ENCODE measurements around the gene VPS45.
"Not testable (repeated sequence)": the region's sequence is repeated elsewhere in the genome, so short reads cannot be mapped to it uniquely, and the experiment has no call there.

Gene VPS45

DNA sequence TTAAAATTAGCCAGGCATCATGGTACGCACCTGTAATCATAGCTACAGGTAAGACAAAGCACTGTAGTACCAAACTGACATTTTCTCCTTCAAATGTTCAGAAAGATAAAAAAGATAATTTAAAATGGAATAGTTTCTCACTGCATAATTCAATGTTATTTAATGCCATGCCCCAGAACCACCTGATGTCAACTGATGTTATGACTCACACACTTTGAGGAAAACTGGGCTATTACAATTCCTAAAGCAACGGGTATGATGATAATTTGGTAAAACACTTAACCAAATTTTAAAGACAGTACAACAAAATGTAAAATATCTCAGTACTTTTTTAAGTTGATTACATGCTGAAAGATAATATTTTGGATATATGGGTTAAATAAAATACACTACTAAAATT is 59.2 kb downstream of the VPS45 start:
- FAIRE-seq (no peak), DNase-seq (ENCODE audit: insufficient read length, low spot score) (no peak)

DNA sequence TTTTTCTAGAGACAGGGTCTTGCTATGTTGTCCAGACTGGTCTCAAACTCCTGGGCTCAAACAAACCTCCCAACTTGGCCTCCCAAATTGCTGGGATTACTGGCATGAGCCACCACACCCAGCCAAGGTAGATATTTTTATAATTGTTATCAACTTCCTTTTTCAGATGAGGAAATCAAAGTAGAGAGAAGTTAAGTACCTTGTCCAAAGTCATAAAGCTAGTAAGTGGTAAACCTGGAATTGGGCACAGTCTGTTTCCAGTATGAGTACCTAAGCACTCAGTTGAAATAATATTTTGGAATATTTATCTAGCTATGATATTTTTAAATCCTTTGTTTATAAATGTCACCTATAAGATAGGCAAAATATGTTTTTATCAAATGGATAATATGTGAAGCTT is 59.9 kb downstream of the VPS45 start:
- DNase-seq (ENCODE audit: insufficient read length, low spot score) (no peak), FAIRE-seq (no peak)

DNA sequence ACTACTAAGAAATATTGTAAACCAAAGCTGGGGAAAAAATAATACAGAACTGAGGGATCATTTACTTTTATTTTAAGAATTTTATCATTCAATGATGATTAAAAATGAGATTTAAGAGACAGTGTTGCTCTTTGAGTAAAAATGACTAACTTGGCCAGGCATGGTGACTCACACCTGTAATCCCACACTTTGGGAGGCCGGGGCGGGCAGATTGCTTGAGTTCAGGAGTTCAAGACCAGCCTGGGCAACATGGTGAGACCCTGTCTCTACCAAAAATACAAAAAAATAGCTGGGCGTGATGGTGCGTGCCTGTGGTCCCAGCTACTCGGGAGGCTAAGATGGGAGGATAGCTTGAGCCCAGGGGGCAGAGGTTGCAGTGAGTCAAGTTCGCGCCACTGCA is 60.3 kb downstream of the VPS45 start:
- FAIRE-seq = no peak

DNA sequence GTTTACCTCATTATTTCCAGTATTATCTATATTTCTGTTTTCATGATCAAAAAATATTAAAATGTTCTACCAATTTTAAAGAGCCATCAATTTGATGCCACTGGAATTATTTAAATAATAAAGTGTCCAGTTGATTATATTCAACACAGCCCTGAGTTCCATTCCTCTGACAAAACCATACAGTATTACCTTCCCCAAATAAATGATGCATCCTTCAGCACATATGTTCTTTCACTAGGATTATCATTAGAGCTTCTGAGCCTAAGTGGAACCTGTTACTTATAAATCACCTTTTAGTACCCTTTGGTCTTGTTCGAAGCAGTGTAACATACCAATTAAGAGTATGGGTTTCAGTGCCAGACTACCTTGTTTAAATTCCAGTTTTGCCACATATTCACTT is 64.8 kb downstream of the VPS45 start:
- no peak for DNase-seq (ENCODE audit: insufficient read length, low spot score)
- FAIRE-seq = peak; percentile 18

More for the DNA sequence above, 60.3 kb downstream of the VPS45 start:
- no peak for DNase-seq (ENCODE audit: insufficient read length, low spot score)

DNA sequence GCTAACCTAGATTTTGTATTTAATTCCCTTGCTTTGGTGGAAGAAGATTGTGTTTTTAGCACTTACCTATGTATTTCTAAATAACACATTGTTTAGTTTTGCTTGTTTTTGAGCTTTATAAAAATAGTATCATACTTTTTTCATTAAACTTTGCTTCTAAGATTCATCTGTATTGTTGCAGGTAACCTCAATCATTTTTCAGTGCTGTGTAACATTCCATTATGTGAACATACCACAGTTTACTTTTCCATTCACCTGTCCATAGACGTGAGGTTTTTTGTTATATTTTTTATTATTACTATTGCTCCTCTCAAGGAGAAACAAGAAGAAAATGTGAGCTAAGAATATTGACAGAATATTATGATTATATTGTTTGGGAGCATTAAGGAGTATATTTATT is 67.0 kb downstream of the VPS45 start:
- FAIRE-seq = no peak

DNA sequence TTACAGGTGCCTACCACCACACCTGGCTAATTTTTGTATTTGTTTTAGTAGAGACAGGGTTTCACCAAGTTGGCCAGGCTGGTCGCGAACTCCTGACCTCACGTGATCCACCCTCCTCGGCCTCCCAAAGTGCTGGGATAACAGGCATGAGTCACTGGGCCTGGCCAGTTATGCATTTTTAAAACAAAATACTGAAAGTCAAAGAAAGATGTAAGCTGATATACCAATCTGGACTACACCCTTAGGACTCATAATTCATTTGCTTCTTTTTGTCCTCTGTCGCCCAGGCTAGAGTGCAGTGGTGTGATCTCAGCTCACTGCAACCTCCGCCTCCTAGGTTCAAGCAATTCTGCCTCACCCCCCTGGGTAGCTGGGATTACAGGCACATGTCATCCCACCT is 67.8 kb downstream of the VPS45 start:
- not testable (repeated sequence) for FAIRE-seq; DNase-seq (ENCODE audit: insufficient read length, low spot score)

More for the DNA sequence above, 67.0 kb downstream of the VPS45 start:
- no peak for DNase-seq (ENCODE audit: insufficient read length, low spot score)

DNA sequence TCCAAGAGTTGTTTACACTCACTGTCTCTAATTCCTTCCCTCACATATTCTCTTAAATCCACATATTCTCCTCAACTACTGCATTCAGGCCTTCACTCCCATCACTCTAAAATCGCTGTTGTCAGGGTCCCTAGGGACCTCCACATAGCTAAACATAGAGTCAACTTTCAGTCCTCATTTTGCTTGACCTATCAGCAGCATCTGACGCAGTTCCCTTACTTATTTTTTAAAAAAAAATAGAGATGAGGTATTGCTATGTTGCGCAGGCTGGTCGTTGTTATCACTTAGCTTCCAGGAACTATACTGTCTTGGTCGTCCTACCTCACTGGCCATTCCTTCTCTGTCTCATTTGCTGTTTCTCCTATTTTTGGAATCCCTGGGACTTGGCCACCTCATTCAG is 70.5 kb downstream of the VPS45 start:
- DNase-seq (ENCODE audit: insufficient read length, low spot score) (no peak), FAIRE-seq (no peak)

DNA sequence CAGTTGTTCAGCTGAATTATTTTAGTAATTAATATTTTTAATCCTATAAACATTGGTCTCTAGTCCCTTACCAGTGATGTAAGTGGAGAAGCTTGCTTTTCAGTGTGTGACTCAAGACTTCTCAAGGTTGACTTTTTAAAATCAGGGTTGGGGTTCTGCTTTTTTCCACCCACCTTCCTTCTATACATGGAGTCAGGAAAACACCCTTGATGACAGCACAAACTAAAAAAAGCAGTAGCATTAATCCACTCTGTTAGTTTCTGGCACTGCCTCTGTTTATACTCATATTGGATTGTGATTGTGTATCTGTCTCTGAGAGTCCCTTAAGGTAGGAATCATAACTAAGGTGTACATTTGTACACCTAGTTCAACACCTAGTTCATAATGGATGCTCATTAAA is 73.9 kb downstream of the VPS45 start:
- FAIRE-seq = no peak

DNA sequence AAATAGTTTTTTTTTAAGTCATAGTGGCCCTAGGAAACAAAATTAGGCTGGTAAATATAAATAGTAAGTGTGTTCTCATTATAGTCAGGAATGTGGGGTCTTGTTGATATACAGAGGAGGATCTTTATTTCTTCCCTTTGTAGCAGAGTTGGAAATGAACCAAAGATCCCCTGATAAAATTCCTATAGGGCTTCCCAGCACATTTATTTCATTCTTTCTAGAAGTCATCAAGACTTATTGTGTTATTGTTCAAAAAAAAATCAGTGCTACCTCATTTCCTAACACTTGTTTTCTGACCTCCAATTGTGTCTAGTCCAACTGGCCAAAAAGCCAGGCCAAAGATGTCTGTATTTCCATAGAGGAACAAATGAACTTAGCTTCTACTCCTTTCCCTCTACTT is 74.5 kb downstream of the VPS45 start:
- FAIRE-seq = no peak
- DNase-seq (ENCODE audit: insufficient read length, low spot score) = no peak

More for the DNA sequence above, 73.9 kb downstream of the VPS45 start:
- DNase-seq (ENCODE audit: insufficient read length, low spot score) = no peak

DNA sequence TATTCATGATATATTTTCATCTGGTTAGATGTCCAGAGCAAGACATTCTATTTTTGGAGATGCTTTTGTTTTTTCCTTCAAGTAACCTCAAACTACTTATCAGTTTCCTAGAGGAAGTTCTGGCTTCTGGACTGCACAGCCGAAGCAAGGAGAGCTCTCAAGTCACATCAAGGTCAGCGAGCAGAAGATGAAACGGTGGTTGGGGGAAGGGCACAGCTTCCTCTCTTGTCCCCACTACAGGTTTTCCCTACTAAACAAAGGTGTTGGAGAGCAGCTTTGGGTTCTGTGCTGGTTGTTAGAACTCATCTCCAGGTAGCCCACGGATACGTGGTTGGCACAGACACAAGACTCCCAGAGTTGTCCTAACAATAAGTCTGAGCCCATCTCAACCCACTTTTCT is 77.0 kb downstream of the VPS45 start:
- DNase-seq (ENCODE audit: insufficient read length, low spot score) (no peak), FAIRE-seq (no peak)

DNA sequence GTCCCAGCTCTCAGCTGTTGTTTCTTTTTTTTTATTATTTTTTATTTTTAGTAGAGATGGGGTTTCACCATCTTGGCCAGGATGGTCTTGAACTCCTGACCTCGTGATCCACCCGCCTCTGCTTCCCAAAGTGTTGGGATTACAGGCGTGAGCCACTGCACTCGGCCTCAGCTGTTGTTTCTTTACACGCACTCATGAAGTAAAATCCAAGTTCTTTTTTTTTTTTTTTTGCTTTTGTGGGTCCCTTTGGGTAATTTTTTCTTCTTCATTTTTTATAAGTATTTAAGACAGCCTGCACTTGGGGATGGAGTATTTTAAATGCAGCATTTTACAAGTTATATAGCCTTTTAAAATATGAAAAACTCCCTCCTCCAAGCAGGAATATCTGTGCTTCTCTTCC is 78.4 kb downstream of the VPS45 start:
- not testable (repeated sequence) for FAIRE-seq; DNase-seq (ENCODE audit: insufficient read length, low spot score)

DNA sequence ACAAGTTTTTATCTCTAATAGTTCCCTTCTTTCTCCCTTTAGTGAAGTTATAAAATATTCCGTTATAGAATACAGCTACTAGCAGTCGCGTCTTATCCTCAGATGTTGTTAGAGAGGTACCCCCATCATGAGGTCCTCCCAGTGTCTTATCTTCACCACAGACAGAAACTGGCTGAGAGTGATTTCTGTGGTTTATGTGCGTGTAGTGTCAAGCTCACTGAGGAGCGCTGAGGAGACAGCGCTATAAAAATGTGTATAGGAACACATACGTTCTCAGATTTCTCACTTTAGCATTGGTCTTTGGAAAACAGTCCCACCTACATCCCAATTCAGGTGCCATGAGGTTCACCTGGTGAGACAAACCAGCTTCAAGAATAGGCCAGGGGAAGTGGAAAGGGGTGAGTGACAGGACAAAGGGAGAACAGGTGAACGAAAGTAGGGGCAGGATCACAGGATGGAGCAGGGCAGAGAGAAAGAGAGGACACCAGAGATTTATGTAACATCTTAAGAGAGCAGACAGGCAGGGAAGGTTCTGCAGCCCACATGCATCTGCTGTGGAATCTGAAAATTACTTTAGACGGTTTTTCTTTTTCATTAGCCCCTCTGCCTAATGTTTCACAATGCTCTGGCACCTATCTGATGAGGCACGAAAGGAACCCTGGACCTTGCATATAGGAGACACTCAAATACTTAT is 79.4 kb downstream of the VPS45 start:
- DNase-seq (ENCODE audit: insufficient read length, low spot score) = no peak
- no peak for FAIRE-seq

DNA sequence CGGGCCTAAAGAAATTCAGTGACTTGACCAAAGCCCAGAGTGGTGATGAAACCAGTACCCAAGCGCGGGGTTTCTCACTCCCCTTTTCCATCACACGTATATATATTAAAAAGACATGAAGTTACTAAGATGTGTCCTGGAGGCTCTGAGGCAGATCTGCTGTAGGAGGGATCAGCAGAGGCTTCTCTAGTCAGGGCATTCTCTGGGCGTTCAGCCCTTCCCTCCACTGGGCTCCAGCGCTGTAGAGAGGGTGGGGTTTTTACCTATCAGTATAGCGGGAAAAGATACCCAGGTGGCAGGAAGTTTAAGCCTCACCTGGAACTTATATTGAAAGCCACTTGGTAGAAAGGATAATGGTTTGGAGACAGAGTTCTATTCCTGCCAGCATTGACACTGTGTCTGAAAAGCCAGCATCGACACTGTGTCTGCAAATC is 81.3 kb downstream of the VPS45 start:
- DNase-seq (ENCODE audit: insufficient read length, low spot score) = no peak
- no peak for FAIRE-seq

DNA sequence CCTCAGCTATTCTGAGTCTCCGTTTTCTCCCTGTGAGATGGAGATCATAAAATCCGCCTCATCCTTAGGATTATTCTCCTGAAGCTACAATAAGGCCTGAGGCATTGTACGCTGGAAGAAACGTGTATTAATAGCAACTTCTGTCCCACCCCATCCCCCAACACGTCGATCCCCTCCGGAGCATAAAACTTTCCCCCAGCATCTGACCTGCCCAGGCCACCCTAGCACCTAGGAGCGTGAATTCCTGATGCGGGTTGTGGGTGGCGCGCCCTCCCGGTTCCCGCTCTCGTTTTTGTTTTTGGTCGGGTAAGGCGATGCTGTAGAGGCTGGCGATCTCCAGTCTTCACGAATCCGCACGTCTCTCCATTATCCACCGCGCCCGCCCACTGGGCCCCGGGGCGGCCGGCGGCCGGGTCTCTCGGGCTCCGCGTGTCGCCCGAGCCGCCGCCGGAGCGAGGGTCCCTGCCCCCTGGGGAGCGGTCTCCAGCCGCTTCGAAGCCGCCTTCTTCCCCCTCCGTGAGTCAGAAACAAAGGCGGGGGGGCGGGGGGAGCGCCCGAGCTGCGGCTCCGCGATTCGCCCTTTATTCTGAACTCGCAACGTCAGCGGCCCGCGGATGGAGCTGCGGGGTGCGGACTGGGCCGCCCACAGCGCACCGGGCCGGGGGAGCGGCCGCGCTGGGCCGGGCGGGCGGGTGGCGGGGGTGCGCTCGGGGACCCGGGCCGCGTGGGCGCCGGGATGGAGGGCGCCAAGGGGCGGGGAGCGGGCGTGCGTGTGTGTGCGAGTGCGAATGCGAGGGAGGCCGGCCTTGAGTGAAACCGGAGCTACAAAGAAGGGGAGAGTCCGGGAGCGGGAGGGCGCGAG is 81.9 kb downstream of the VPS45 start, which contains the start of gene PLEKHO1:
TSS of gene PLEKHO1 (plus strand) at position 646 of the 862 bp plus-strand sequence. CDS start 342 bp downstream, outside the sequence.
- DNase-seq (ENCODE audit: insufficient read length, low spot score) (peak; percentile 70), FAIRE-seq (peak; percentile 86)

DNA sequence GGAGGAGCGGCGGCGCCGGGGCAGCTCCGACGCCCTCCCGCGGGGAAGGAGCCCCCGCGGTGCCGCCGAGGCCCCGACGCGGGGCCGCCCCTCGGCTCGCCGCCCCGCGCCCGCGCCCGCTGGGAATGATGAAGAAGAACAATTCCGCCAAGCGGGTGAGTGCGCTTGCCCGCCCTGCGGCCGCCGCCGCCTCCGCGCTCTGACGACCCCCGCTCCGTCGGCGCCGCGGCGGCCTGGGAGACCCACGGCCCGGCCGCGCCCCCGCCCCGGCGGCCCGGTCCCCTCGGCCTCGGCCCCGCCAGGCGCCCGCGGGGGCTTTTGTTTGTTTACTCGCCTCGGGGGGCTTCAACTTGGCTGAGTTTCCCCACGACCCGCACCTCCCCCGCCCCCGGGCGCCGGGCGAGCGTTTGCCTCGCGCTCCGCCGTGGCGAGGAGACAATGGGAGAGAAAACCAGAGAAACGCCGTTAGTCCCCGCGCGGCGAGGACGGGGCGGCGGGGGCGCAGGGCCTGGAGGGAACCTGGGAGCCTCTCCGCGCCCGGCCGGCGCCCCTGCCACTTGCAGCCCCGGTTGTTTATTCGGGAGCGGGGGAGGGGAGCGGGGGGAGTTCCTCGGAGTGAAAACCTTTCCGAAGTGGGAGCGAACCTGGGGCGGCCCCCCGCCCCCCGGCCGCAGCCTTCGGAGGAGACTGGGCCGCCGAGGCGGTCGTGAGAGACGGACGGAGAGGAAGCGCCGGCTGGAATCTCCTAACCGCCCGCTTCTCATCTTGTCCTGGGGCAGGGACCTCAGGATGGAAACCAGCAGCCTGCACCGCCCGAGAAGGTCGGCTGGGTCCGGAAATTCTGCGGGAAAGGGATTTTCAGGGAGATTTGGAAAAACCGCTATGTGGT is 82.8 kb downstream of the VPS45 start:
- no peak for DNase-seq (ENCODE audit: insufficient read length, low spot score)
- no peak for FAIRE-seq

DNA sequence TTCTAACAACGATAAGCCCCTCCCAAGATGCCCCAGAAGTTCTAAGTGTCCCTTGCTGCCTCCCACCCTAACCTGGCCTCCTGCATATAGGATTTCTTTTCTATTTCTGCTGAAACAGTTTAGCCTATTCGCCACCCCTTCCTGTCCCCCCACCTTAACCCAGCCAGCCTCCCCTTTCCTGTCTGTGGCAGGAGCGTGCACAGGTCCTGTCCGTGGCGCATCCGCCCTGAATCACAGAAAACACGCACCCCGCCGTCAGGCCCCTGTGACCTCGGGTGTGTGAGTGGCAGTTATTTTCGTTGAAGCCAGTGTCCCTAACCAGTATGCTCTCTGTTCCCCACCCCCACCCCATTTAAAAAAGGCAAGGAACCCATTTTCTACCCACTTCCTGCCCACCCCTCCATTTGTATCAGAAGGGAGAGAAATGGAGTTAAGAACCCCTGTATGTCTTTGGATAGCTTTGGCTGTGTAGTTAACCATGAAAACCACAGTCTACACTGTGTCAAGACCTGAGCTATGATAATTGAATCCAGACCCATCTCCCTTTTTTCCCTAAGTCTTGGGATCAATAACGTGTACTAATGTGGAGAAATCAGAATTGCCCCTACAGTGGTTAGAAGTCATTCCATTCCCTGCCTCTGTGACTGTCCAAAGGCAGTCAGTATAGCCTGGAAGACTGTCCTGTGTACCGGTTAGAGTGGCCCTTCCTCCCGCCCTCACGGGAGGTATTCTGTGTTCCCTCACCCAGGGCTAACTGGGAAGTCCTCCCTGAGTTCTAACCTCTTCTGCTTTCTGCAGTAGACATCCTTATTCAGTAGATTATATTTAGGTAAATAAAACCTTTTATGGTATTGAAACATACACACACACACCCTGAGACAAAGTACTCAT is 84.0 kb downstream of the VPS45 start:
- FAIRE-seq (peak; percentile 87), DNase-seq (ENCODE audit: insufficient read length, low spot score) (no peak)

DNA sequence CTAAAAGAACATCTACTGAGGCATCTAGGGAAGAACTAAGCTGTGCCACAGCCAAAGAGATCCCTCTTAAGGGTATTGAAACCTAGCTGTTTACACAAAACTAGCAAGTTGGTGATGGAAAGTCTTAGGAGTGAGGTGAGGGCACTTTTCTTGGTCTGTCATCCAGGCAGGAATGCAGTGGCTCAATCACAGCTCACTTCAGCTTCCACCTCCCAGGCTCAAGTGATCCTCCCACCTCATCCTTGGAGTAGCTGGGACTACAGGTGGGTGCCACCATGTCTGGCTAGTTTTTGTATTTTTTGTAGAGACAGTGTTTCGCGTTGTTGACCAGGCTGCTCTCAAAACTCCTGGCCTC is 84.6 kb downstream of the VPS45 start:
- DNase-seq (ENCODE audit: insufficient read length, low spot score) (no peak), FAIRE-seq (no peak)

DNA sequence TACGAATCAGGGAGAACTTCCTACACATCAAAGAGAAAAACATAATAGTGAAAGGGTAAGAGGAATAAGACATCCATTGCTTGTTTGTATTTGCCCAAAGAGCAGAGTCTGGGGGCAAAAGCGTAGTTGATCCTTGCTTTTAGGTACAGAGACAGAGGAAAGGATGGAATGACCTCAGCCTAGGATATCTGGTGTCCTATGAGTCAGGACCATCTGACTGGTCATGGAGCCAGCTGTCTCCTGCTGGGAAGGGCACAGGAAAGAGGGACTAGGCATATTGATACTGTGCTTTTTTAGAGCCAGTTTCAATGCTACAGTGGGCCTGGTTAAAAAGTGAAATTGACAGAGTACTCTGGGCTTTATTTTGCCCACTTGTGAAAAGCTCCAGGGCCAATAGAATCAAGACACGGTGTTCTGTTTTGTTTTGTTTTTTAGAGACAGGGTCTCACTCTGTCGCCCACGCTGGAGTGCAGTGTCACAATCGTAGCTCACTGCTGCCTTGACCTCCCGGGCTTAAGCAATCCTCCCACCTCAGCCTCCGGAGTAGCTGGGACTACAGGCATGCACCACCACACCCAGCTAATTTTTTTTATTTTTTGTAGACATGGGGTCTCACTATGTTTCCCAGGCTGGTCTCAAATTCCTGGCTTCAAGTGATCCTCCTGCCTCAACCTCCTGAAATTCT is 85.3 kb downstream of the VPS45 start:
- DNase-seq (ENCODE audit: insufficient read length, low spot score) = no peak
- peak; percentile 23 for FAIRE-seq

DNA sequence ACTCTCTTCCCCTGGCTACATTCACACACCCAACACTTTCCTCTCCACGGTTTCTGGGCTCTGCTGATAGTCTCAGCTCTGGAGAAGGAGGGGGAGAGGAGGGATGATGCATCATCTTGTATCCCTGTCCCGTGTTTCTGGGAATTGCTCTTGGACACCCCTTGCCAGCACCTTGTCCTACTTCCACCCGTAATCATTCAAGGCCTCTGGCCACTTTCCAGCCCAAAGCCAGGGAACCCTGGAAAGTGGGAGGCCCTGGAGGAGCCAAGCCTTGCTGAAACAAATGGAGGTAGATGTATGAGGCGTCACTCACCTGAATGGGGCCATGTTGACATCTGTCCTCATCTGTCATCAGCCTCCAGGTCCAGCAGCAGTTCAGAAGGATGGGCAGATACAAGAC is 86.6 kb downstream of the VPS45 start:
- FAIRE-seq (no peak), DNase-seq (ENCODE audit: insufficient read length, low spot score) (no peak)
